SH-SY5Y (cell line): ENCODE results near the gene CAMK2G.

Experiments
- GATA2 ChIP-seq: IDR thresholded peaks from 2 replicates; pipeline ENCODE4 v1.6.1; 2011; ENCODE audit warnings: mild to moderate bottlenecking, low read depth, low read length
- GATA3 ChIP-seq: IDR thresholded peaks from 2 replicates; pipeline ENCODE4 v1.6.1; 2011; ENCODE audit warnings: low read depth, mild to moderate bottlenecking, low read length, moderate library complexity

DNA sequence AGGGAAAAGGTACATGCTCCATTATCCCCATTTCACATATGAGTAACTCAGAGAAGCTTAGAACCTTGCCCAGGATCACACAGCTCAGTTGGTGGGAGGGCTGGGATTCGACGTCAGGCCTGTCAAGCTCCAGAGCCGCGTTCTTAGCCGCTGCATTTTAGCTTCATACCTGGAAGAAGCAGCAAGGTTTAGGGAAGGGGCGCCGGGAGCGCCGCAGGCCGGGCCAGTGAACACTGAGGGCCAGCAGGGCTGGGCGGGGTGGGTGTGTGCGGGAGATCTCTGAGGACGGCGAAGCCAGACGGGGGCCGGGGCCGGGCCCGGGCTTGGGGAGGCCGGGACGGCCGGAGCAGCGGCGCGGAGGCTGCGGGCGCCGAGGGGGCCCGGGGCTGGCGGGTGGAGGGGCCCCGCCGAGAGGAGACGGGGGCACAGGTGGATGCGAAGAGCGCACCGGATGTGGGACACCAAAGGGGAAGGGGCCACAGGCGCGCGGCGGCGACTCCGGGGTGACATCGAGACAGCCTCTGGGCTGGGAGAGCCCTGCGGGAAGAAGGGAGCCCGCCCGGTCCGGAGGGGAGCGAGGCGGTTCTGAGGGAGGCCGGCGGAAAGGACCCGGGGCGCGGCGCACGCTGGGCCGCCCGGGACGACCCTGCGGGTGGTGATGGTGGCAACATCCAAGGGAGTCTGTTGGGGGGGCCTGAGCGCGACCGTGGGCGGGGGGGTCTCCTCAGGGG, 63.5 kb downstream of the CAMK2G start:
- TF ChIP-seq GATA2 (no peak), GATA3 (no peak)
